CD4-positive, alpha-beta T cell treated with Interleukin-12 subunit alpha and Interleukin-12 subunit beta, for 1 hour (primary cell): ENCODE data around the gene ESYT3.
"Not testable (repeated sequence)": the region's sequence is repeated elsewhere in the genome, so short reads cannot be mapped to it uniquely, and the experiment has no call there.

Experiments used
- DNase-seq: peaks from one replicate; pipeline ENCODE4 v3.0.0-alpha.2; 2020

Gene ESYT3

DNA sequence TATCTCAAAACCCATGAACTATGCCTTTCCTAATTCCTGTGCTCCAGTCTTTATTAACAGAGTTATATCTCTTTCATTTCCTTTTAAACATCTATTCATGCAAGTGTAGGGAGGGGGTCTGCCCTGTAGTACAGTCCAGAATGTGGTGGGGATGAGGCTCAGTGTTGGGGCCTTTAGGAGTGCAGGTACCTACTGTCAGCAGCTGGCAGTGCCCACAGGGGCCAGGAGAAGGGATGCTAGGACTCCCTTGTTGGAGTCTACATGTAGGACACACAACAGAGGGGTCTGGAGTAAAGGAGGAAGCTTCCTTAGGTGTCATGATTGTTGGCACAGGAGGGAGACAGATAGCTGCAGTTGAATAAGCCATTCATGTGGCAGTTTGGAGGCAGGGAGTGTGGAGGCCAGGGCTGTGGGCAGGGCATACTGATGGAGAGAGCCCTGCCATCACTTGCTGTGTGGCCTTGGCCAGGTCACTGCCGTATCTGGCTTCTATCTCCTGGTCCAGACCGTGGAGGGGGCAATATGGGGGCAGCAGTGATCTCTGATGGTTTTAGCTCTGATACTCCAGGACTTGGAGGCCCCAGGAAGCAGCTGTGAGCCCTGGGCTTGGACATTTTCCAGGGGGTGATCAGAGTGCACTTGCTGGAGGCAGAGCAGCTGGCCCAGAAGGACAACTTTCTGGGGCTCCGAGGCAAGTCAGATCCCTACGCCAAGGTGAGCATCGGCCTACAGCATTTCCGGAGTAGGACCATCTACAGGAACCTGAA, 29.5 kb downstream of the ESYT3 start:
- no peak for DNase-seq

DNA sequence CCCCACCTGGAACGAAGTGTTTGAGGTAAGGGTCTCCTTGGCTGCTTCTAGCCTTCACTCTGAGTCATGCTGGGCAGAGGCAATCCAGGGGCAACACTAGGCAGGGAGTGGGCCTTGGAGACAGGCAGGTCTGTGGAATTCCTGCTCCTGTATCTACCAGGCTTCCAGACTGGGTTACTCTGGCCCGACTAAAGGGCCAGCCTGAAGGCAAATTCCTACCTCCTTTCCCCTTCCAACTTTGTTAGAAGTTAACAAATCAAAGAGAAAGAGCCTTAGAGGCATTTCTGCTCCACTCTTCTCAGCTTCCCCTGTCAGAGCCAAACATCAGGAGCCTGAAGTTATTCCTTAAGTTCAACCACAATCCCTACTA, 30.1 kb downstream of the ESYT3 start:
- DNase-seq: no peak

DNA sequence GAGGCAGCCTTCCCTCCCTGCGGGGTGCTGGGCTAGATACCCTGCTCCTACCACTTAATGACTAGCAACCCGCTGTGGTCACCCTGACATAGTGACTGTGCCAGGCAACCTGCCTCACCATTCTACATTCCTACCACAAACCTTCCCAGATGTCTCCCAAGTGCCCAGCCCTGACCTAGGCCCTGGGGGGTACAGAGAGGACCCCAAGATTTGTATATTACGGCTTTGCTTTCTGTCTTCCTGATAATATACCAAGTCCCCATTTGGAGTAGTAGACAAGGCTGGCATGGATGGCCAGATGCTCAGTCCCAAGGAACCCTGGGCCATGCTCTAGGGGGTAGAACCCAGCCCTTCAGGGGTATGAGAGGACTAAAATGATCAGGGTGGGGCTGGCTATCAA, 31.0 kb downstream of the ESYT3 start:
- no peak for DNase-seq

DNA sequence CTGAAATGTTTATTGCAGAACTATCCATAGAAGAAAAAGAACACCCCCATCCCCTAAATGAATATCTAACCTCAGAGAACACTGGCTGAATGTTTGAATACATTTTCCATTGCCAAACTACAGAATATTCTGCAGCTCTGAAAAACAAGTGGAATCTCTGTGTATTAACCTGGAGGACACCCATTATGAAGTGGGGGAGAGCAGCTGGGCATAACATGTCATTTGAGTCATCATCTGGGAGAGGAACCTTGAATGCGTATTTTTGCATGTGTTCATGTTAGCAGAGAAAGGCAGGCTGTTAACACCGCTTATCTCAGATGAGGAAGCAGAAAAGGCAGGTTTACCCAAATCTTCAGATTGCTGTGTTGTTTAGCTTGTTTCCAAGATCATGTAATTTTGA, 31.5 kb downstream of the ESYT3 start:
- DNase-seq: no peak

DNA sequence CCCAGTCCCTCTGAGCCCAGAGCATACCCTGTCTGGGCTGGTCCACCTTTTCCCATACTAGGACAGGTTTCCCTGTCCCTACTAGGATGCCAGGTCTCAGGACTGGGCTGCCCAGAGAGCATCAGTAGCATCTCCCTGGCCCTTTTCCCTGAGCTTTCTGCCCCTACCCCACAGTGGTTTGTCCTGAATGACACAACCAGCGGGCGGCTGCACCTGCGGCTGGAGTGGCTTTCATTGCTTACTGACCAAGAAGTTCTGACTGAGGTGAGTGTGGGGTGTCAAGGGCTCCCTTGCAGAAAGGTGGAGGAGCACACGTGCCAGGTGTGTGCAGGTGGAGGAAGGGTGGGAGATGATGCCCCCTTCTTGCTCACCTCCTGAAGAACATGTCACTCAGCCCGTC, 33.5 kb downstream of the ESYT3 start:
- DNase-seq: no peak

DNA sequence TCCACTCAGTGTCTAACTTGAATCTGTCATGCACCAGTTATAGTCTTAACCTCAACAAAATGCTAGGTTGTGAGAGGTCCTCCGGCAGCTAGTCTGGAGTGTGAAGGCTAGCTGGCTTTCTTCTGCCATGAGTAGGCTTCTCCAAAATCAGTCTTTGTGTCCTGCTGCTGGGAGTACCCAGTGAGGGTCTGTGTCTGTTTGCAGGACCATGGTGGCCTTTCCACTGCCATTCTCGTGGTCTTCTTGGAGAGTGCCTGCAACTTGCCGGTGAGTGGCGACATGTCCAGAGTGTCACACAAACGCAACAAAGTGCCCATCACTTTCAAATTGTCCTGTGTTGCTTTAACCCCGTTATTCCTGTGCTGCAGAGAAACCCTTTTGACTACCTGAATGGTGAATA, 34.0 kb downstream of the ESYT3 start:
- no peak for DNase-seq

DNA sequence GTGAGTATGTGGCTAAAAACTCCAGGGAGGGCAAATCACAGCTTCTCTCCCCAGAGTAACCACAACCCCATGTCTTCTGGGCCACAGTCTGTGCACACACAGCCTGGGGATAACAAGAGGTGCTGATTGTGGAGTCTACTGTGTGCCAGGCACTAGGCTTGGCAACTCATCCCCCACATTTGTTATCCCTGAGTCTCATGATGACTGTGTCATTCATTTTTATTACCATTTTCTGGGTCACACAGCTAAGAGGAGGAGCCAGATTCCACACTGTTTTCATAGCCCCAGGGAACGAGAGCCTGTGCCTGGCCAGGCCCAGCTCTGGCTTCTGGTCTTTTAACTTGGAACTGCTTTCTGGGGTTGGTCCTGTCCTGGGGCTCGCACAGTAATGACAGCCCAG, 34.5 kb downstream of the ESYT3 start:
- DNase-seq: no peak

DNA sequence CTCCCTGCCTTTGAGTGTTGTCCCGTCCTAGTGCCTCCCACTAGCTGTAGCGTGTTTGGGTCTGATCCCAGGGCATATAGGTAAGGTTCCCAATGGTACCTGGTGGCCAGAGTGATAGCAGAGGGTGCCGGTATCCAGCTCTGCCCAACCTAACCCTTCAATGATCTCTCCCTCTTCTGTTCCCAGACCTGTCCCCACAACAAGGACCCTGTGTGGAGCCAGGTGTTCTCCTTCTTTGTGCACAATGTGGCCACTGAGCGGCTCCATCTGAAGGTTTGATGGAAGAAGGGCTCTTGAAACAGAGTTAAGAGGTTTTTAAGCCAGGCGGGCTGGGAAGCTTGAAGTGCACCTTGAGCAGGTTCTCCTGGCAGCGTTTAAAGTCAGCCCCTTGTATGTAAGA, 35.5 kb downstream of the ESYT3 start:
- no peak for DNase-seq

DNA sequence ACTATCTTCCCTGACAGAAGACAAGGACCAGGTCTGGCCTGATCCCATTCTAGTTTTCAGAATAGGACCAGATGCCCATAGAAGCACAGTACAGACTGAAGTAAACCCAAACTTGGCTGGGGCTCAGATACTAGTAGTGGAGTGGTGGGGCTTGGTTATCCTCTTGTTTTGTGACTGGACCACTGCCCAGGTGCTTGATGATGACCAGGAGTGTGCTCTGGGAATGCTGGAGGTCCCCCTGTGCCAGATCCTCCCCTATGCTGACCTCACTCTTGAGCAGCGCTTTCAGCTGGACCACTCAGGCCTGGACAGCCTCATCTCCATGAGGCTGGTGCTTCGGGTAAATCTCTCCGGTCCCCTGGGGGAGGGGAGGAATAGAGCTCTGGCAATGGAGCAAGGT, 36.3 kb downstream of the ESYT3 start:
- DNase-seq: no peak

DNA sequence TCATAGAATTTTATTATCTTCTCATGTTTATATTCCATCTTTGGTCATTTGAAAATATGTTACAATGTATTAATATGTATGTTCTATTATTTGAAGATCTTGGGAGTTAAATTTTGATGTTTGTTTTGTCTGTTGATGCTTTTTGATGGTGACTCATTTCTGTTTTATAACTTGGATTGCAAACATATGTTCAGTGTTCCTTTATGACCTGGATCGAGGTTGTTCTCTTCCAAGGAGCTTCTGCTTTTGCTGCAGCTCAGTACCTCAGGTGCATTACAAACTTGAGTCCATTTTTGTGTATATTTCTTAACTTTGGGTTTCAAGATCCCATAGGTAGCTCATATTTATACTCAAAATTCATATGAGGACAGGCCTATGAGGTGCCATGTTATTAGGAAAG, 37.1 kb downstream of the ESYT3 start:
- DNase-seq: no peak

DNA sequence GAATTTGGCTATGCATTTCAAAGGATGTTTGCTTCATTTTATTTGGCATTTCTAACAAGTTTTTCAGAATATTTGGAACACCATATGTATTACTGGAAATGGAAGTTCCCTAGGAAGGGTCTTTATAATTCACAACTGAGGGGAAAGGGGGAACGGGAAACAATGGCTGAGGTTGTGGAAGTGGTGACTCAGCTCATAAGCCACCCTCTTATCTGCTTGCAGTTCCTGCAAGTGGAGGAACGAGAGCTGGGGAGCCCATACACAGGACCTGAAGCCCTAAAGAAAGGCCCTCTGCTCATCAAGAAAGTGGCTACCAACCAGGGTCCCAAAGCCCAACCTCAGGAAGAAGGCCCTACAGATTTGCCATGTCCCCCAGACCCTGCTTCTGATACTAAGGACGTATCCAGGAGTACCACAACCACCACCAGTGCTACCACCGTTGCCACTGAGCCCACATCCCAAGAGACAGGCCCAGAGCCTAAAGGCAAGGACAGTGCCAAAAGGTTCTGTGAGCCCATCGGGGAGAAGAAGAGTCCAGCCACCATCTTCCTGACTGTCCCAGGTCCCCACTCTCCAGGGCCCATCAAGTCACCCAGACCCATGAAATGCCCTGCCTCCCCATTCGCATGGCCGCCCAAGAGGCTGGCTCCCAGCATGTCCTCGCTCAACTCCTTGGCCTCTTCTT, 37.9 kb downstream of the ESYT3 start:
- no peak for DNase-seq

DNA sequence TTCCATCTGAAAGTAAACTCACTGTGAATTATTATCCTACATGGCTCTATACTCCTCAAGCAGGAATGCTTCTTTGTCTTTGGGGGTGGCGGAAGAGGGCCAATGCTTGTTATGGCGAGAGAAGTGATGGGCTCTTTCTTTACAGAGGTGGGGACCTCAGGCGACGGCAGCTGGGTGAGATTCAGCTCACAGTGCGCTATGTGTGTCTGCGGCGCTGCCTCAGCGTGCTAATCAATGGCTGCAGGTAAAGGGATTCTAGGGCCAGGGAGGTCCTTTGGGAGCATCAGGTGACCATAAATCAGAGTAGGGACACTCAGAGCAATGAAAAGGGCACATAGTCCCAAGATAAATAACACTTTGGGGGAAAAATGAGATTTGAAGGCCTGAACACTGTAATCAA, 39.0 kb downstream of the ESYT3 start:
- DNase-seq: no peak

DNA sequence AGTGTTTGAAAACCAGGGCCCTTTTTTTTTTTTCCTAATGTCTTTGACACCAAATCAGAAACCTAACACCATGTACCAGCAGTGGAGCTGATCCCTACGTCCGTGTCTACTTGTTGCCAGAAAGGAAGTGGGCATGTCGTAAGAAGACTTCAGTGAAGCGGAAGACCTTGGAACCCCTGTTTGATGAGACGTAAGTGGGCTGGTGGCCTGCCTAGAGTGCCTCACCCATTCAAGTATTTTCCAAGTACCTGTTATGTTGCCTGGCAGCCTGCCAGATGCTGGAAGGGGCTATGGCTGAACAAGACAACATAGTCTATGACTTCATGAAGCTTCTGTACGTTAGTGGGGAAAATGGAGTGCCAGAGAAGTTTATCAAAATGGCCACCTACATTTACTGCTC, 39.7 kb downstream of the ESYT3 start:
- no peak for DNase-seq

DNA sequence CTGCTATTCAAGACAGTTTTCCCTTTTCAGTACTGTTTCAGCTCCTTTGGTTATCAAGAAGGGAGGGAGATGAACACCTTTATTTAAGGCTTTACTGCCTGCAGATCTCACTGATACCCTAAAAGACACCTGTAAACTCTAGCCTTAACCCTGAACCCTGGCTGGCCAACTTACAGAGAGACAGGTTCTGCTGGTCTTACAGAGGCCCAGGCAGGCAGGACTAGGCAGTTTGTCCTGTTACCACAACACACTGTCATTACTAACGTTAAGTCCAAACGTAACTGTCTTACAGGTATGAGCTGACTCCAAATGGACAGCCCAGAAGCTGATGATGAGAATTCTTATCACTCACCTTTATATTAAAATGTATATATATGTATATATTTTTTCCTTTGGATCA, 42.1 kb downstream of the ESYT3 start:
- DNase-seq: no peak

DNA sequence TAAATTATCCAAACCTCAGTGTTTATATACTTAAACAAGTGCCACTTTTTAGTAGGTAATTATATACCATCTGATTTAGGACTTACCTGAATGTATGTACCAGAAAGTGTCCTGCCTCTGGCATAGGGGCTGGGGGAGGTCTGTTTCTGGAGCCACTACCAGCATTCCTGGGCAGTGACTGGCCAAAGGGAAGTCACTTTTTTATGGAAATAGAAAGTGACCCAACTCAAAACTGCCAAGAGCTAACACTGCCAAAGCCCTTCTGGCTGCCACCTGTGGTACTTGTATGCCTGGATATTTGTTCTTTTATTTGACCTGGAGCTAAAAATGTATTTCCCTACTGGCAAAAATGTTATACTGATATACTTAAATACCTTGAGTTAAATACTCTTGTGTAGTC, 42.7 kb downstream of the ESYT3 start:
- DNase-seq: no peak

DNA sequence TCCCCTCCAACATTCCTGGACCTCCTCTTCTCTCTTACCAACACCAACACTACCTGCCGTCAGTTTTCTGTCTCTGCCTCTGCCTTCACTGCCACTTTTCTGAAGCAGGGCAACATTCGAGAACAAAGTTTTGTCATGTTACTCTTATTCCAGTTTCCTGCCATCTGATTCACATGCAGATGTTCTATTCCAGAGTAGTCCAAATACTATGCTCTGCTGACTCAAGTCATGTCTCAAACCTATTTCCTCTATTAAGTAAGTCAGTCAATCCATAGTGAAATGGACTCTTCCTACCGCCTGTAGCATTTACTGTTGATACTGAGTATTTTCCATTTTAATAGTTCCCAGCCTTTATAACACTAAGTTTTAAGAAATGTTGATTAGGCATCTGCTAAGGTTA, 43.4 kb downstream of the ESYT3 start:
- DNase-seq: no peak

DNA sequence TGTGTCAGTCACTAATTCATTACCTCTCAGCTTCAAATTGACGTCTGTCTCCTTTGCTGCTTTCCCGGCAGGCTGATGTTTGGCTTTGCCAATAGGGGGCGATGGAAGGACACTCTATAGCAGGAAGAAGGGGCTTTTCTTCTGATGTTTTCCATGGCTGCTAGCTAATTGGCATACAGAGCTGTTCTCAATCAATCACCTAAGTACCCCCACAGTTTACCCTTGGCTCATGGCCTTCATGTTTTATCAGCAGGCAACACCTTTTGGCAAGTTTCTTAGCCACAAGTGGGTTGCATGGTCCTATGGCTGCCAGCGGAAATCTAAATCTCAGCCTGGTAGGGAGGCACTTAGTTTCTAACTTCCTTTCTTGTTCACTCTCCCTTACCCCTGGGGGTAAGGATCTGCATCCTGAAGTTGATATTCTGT, 45.0 kb downstream of the ESYT3 start:
- DNase-seq: peak; percentile 24

DNA sequence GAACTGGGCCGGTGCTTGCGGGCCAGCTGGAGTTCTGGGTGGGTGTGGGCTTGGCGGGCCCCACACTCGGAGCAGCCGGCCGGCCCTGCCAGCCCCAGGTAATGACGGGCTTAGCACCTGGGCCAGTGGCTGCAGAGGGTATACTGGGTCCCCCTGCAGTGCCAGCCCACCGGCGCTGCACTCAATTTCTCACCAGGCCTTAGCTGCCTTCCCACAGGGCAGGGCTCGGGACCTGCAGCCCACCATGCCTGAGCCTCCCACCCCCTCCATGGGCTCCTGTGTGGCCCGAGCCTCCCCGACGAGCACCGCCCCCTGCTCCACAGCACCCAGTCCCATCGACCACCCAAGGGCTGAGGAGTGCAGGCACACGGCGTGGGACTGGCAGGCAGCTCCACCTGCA, 50.3 kb downstream of the ESYT3 start:
- DNase-seq: not testable (repeated sequence)

DNA sequence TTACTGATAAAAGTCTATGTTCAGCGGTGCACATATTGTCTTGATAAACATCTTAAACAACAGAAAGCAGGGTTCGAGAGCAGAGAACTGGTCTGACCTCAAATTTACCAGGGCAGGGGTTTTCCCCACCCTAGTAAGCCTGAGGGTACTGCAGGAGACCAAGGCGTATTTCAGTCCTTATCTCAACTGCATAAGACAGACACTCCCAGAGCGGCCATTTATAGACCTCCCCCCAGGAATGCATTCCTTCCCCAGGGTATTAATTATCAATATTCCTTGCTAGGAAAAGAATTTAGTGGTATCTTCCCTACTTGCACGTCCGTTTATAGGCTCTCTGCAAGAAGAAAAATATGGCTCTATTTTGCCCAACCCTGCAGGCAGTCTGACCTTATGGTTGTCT, 52.2 kb downstream of the ESYT3 start:
- DNase-seq: not testable (repeated sequence)

DNA sequence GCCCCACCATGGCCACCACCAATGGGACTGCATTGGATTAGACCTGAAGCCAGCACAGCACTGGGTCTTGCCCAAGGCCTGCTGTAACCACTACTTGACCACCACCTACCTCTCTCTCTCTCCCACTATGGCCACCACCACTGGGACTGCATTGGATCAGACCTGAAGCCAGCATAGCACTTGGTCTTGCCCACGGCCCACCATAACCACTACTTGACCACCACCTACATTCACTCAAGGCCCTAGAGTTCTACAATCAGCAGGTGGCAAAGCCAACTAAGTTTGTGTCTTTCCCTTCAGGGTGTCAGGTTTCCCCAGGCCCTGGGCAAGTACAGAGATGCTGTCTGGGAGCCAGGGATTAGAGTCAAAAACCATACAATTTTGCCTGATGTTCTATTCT, 57.6 kb downstream of the ESYT3 start:
- no peak for DNase-seq

DNA sequence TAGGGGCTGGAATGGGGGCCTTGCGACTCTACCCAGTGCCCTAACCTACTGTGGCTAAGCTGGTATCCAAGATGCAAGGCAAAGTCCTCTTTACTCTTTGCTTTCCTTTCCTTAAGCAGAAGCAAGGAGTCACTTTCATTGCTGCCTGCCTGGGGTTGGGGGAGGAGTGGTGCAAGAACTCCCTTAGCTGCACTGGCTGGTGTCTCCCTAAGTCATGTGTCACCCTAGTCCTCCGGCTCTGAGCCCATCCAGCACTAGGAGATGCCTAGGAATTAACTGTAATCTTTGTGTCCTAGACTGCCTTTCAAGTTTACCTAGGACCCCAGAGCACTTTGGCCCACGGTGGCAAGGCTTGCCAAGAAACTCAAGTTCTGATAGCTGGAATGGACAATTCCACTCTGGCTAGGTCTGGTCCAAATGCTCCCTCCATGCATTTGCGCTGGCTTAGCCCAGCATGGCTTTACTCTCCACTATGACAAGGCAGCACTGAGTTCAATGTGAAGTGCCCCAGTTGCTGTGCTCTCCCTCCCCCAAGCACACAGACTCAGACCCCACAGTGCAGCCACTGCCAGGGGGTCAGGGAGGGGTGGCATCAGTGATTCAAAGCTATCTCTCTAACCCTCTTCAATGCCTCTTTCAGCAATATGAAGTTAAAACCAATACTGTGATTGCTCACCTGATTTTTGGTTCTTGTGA, 58.7 kb downstream of the ESYT3 start:
- DNase-seq: no peak

DNA sequence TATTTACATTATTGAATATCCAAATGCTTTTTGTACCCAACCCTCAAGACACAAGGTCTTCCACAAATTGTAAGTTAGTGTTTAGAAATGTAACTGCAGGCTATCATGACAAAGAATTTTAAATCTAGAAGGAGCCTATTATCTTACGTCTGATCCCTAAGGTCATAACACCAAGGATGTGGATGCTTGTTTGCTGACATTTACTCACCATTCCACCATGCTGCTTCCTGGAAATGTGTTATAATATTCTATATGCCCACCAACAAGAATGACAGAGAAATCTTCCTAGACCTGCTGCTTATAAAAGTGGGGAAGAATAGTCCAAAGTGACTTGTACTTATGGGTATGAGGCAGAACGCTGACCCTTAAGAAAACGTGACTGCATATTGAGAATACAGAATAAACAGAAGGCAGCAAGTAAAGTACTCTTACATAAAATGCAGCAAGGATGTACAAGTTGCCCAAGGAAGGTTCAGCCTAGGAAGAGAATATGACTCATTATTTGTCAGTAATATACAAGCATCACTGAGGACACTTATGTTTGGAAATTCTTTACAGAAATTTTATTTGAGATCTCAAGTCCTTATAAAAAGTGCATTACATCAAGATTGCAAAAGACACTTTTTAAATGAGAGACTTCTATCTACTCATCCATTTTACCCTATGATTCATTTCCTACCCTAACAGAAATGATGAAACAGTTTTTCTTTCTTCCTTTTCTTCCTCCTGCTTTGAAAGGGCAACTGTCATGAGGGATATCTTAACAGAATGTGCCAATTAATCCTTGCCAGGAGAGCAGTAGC, 59.6 kb downstream of the ESYT3 start:
- no peak for DNase-seq

DNA sequence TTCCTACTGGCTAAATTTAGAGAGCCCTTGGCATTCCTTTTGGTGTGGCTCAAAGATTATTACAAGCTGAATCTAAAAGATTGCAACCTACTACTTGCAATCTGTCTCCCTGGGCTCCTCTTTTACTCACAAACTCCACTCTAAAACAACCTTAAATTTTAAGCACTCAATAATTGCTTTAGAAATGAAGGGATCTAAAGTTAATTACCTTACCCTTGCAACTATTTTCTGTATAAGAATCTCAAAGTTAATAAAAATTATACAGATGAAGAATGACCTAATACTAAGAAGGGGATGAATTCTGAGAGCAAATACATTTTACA, 60.2 kb downstream of the ESYT3 start:
- no peak for DNase-seq

DNA sequence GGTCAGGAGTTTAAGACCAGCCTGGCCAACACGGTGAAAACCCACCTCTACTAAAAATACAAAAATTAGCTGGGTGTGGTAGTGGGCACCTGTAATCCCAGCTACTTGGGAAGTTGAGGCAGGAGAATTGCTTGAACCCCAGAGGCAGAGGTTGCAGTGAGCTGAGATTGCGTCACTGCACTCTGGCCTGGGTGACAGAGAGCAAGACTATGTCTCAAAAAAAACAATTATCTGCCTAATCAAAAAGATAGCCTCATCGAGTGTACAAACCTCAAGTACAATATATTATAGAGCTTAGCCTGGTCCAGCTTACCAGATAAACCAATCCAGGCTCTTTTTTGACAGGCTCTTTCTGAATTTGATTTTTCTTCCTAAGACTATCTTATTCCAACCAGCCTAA, 61.2 kb downstream of the ESYT3 start:
- DNase-seq: not testable (repeated sequence)
